ENCODE measurements around the gene BLOC1S5.
"Not testable (repeated sequence)": the region's sequence is repeated elsewhere in the genome, so short reads cannot be mapped to it uniquely, and the experiment has no call there.

BLOC1S5 gene

DNA sequence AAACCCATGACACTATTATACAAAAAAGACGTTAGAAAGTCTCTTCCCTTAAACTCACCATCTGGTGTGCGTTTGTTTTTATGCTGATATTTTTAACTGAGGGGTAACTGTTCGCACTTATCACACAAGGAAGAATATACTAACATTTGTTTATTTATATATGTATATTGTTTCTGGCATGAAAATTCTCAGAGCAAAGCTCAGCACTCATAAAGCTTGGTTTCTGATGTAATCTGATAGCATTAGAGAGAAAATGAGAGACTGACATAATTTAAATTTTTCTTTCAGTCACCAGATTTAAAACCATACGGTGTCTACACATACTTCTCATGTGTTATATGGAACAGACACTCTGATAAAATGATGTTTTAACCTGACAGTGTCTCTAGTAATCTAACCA, 6.9 kb downstream of the BLOC1S5 start:
- no peak overlapping the region for H3K4me2 ChIP-seq (ENCODE audit: low read length, poor library complexity, severe bottlenecking)
- H2BK5ac ChIP-seq (ENCODE audit: low read depth, low read length, poor library complexity, severe bottlenecking): no peak overlapping the region
- no peak overlapping the region for H3K27ac ChIP-seq (ENCODE audit: low read length, poor library complexity, severe bottlenecking)
- H3K4me3 ChIP-seq (ENCODE audit: insufficient read depth in 1 of 2, low read depth in 1 of 2, low read length in 2 of 2): no peak overlapping the region
- H3K27me3 ChIP-seq (ENCODE audit: control insufficient read depth in 1 of 2, insufficient read depth in 1 of 2, low read length in 2 of 2): no peaks in the 10 kb centered on the region
- H4K8ac ChIP-seq (ENCODE audit: low read length): no peak overlapping the region
- no CpG with 5 or more reads among the region's 4 CpGs for WGBS
- H2AFZ ChIP-seq (ENCODE audit: low read depth, low read length): no peak overlapping the region
- H3K79me1 ChIP-seq (replicated peaks; ENCODE audit: low read length, poor library complexity, severe bottlenecking): peaks cover 11% of the 10 kb centered on the region
- no peak overlapping the region for H3K23ac ChIP-seq (ENCODE audit: low read length in 2 of 2)
- no peak overlapping the region for H3K4ac ChIP-seq (ENCODE audit: low read depth in 1 of 2, low read length in 2 of 2)
- no peak overlapping the region for H2BK15ac ChIP-seq (ENCODE audit: low read depth, poor library complexity, severe bottlenecking)
- H3K14ac ChIP-seq (ENCODE audit: low read length in 2 of 2): no peak overlapping the region
- no peaks in the 10 kb centered on the region for H3K9me3 ChIP-seq (ENCODE audit: control insufficient read depth, low read length)
- DNase-seq: no peak
- H3K9ac ChIP-seq (ENCODE audit: low read length): no peak overlapping the region
- peaks cover 6 to 36% of the 10 kb centered on the region in 2 experiments for H3K36me3 ChIP-seq (ENCODE audit: control insufficient read depth in 1 of 2, insufficient read depth in 2 of 2, low read depth in 1 of 2, low read length in 2 of 2)
- H2AK5ac ChIP-seq (ENCODE audit: low read length, severe bottlenecking): no peak overlapping the region
- no peaks in the 10 kb centered on the region for H3K4me1 ChIP-seq (ENCODE audit: control insufficient read depth, insufficient read depth, low read depth, low read length)
- H2BK120ac ChIP-seq (ENCODE audit: low read depth, low read length): no peak overlapping the region
- no peak overlapping the region for H2BK12ac ChIP-seq (ENCODE audit: low read length in 2 of 2)
- H4K91ac ChIP-seq (ENCODE audit: low read length): no peak overlapping the region
- H3K18ac ChIP-seq (ENCODE audit: low read depth in 1 of 2, low read length in 2 of 2): no peak overlapping the region

DNA sequence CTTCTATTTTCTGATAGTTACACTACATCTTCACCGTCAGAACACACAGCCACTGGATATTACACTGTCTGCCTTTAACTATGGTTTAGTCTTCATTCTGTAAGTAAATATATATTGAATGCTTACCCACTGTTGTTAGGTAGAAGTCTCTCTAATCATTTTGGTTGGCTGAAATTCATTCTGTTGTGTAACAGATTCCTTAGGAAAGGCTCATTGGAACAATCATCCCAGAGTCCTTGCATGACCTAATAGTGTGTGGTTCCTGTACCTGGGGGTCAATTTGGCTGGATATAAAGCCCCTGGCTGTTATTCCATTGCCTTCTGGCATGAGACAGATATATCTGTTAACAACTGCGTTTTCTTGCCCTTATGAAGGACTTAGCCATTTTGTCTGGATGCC, 9.9 kb downstream of the BLOC1S5 start:
- no peak overlapping the region for H3K14ac ChIP-seq (ENCODE audit: low read length in 2 of 2)
- H3K36me3 ChIP-seq (ENCODE audit: control insufficient read depth in 1 of 2, insufficient read depth in 2 of 2, low read depth in 1 of 2, low read length in 2 of 2): peaks cover 6 to 16% of the 10 kb centered on the region in 2 experiments
- no peaks in the 10 kb centered on the region for H3K4me1 ChIP-seq (ENCODE audit: control insufficient read depth, insufficient read depth, low read depth, low read length)
- H3K4me3 ChIP-seq (ENCODE audit: insufficient read depth in 1 of 2, low read depth in 1 of 2, low read length in 2 of 2): no peak overlapping the region
- no peak overlapping the region for H3K4ac ChIP-seq (ENCODE audit: low read depth in 1 of 2, low read length in 2 of 2)
- no peaks in the 10 kb centered on the region for H3K9me3 ChIP-seq (ENCODE audit: control insufficient read depth, low read length)
- no peak overlapping the region for H3K4me2 ChIP-seq (ENCODE audit: low read length, poor library complexity, severe bottlenecking)
- no peaks in the 10 kb centered on the region for H3K27me3 ChIP-seq (ENCODE audit: control insufficient read depth in 1 of 2, insufficient read depth in 1 of 2, low read length in 2 of 2)
- no peak overlapping the region for H2BK15ac ChIP-seq (ENCODE audit: low read depth, poor library complexity, severe bottlenecking)
- no peak overlapping the region for H4K91ac ChIP-seq (ENCODE audit: low read length)
- 100% methylated on average over 1 of the region's 2 CpGs for WGBS
- H2BK12ac ChIP-seq (ENCODE audit: low read length in 2 of 2): no peak overlapping the region
- no peak overlapping the region for H4K8ac ChIP-seq (ENCODE audit: low read length)
- no peak overlapping the region for H3K27ac ChIP-seq (ENCODE audit: low read length, poor library complexity, severe bottlenecking)
- H2AK5ac ChIP-seq (ENCODE audit: low read length, severe bottlenecking): no peak overlapping the region
- no peak overlapping the region for H3K18ac ChIP-seq (ENCODE audit: low read depth in 1 of 2, low read length in 2 of 2)
- no peak overlapping the region for H2BK120ac ChIP-seq (ENCODE audit: low read depth, low read length)
- no peak overlapping the region for H3K23ac ChIP-seq (ENCODE audit: low read length in 2 of 2)
- H2AFZ ChIP-seq (ENCODE audit: low read depth, low read length): no peak overlapping the region
- no peak overlapping the region for H2BK5ac ChIP-seq (ENCODE audit: low read depth, low read length, poor library complexity, severe bottlenecking)
- no peak for DNase-seq
- H3K9ac ChIP-seq (ENCODE audit: low read length): no peak overlapping the region
- peaks cover 22% of the 10 kb centered on the region for H3K79me1 ChIP-seq (replicated peaks; ENCODE audit: low read length, poor library complexity, severe bottlenecking)

DNA sequence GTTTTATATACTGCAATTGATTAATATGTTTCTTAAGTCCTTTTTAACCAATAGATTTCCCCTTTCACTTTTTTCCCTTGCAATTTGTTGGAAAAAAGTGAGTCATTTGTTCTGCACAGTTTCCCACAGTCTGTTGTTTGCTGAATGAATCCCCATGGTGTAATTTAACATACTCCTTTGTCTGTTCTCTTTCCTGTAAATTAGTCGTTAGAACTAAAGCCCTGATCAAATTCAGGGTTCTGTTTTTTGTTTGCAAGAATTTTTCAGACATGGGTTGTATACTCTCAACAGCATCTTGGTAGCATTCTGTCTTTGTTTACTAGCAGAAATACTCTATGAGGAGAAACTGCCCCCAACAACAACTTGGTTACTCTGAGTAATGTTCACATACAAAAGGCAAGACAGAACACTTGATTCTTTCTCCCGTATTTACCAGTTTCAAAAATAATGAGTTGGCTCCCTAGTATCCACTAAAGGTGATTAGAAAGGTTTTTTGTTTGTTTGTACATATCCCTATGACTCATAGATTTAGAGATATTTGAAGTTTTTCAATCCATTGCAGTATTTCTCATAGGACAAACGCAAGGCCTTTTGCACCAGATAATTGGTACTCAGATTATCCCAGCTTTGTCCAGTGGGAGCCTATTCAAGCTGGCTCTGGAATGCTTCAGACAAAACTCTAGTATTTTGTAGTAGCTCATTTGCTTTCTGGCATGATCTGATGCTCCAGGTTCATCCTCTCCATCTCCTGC, 16.5 kb downstream of the BLOC1S5 start:
- H2BK120ac ChIP-seq (ENCODE audit: low read depth, low read length): no peak overlapping the region
- H3K4me1 ChIP-seq (ENCODE audit: control insufficient read depth, insufficient read depth, low read depth, low read length): no peaks in the 10 kb centered on the region

DNA sequence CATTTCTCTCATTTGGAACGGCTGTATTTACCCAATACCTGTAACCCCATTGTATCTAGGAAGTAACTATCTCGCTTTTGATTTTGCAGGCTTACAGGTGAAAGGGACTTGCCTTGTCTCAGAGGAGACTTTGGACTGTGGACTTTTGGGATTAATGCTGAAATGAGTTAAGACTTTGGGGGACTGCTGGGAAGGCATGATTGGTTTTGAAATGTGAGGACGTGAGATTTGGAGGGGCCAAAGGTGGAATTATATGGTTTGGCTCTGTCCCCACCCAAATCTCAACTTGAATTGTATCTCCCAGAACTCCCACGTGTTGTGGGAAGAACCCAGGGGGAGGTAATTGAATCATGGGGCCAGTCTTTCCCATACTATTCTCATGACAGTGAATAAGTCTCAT, 18.4 kb downstream of the BLOC1S5 start:
- not testable (repeated sequence) for DNase-seq; H2BK5ac ChIP-seq (ENCODE audit: low read depth, low read length, poor library complexity, severe bottlenecking); H3K4me3 ChIP-seq (ENCODE audit: insufficient read depth in 1 of 2, low read depth in 1 of 2, low read length in 2 of 2); H2AK5ac ChIP-seq (ENCODE audit: low read length, severe bottlenecking); H3K14ac ChIP-seq (ENCODE audit: low read length in 2 of 2); H3K4me2 ChIP-seq (ENCODE audit: low read length, poor library complexity, severe bottlenecking); H2AFZ ChIP-seq (ENCODE audit: low read depth, low read length); H3K27me3 ChIP-seq (ENCODE audit: control insufficient read depth in 1 of 2, insufficient read depth in 1 of 2, low read length in 2 of 2); H3K9me3 ChIP-seq (ENCODE audit: control insufficient read depth, low read length); H3K9ac ChIP-seq (ENCODE audit: low read length); H3K36me3 ChIP-seq (ENCODE audit: control insufficient read depth in 1 of 2, insufficient read depth in 2 of 2, low read depth in 1 of 2, low read length in 2 of 2); H2BK12ac ChIP-seq (ENCODE audit: low read length in 2 of 2); H3K23ac ChIP-seq (ENCODE audit: low read length in 2 of 2); H2BK120ac ChIP-seq (ENCODE audit: low read depth, low read length); H3K4me1 ChIP-seq (ENCODE audit: control insufficient read depth, insufficient read depth, low read depth, low read length); H4K91ac ChIP-seq (ENCODE audit: low read length); H3K4ac ChIP-seq (ENCODE audit: low read depth in 1 of 2, low read length in 2 of 2); H3K27ac ChIP-seq (ENCODE audit: low read length, poor library complexity, severe bottlenecking); H2BK15ac ChIP-seq (ENCODE audit: low read depth, poor library complexity, severe bottlenecking); H4K8ac ChIP-seq (ENCODE audit: low read length); H3K18ac ChIP-seq (ENCODE audit: low read depth in 1 of 2, low read length in 2 of 2)
- WGBS: 97% methylated on average over 3 of the region's 4 CpGs
- H3K79me1 ChIP-seq (replicated peaks; ENCODE audit: low read length, poor library complexity, severe bottlenecking): peaks cover 18% of the 10 kb centered on the region

More for the DNA sequence above, 16.5 kb downstream of the BLOC1S5 start:
- peaks cover 20% of the 10 kb centered on the region for H3K79me1 ChIP-seq (replicated peaks; ENCODE audit: low read length, poor library complexity, severe bottlenecking)
- no peak overlapping the region for H3K27ac ChIP-seq (ENCODE audit: low read length, poor library complexity, severe bottlenecking)
- H2AFZ ChIP-seq (ENCODE audit: low read depth, low read length): no peak overlapping the region
- H3K14ac ChIP-seq (ENCODE audit: low read length in 2 of 2): no peak overlapping the region
- no peaks in the 10 kb centered on the region for H3K9me3 ChIP-seq (ENCODE audit: control insufficient read depth, low read length)
- no peak overlapping the region for H3K4me3 ChIP-seq (ENCODE audit: insufficient read depth in 1 of 2, low read depth in 1 of 2, low read length in 2 of 2)
- no peak overlapping the region for H3K18ac ChIP-seq (ENCODE audit: low read depth in 1 of 2, low read length in 2 of 2)
- H2BK15ac ChIP-seq (ENCODE audit: low read depth, poor library complexity, severe bottlenecking): no peak overlapping the region
- no peak overlapping the region for H2BK5ac ChIP-seq (ENCODE audit: low read depth, low read length, poor library complexity, severe bottlenecking)
- no peaks in the 10 kb centered on the region for H3K27me3 ChIP-seq (ENCODE audit: control insufficient read depth in 1 of 2, insufficient read depth in 1 of 2, low read length in 2 of 2)
- H3K36me3 ChIP-seq (ENCODE audit: control insufficient read depth in 1 of 2, insufficient read depth in 2 of 2, low read depth in 1 of 2, low read length in 2 of 2): no peaks in the 10 kb centered on the region
- no peak overlapping the region for H2AK5ac ChIP-seq (ENCODE audit: low read length, severe bottlenecking)
- no peak overlapping the region for H2BK12ac ChIP-seq (ENCODE audit: low read length in 2 of 2)
- H4K91ac ChIP-seq (ENCODE audit: low read length): no peak overlapping the region
- no peak overlapping the region for H3K23ac ChIP-seq (ENCODE audit: low read length in 2 of 2)
- H4K8ac ChIP-seq (ENCODE audit: low read length): no peak overlapping the region
- peak overlapping the region; percentile 2 for H3K9ac ChIP-seq (ENCODE audit: low read length)
- no peak overlapping the region for H3K4me2 ChIP-seq (ENCODE audit: low read length, poor library complexity, severe bottlenecking)
- DNase-seq: peak; percentile 80
- H3K4ac ChIP-seq (ENCODE audit: low read depth in 1 of 2, low read length in 2 of 2): no peak overlapping the region
- WGBS: 58% methylated on average over 1 of the region's 3 CpGs

All from mesenchymal stem cell (in vitro differentiated cells and primary cell).